Renal cortex interstitium (tissue), 11 donors: ENCODE data around the gene HMGN3. TPM values are rescaled to one million over a fixed set of nuclear protein-coding genes. Genes with fewer than 3 reads are reported as not detected.

Experiments
- DNase-seq, 11 donors: peaks; one replicate each; pipeline ENCODE4 v3.0.0-alpha.2; 2013; ENCODE audit warnings: low read depth in 9 of 11, low spot score in 4 of 11; ENCODE audit errors: extremely low read depth in 1 of 11
- polyA plus RNA-seq, 3 donors: library from polyadenylated mRNA; unstranded; fragments of 120-200 nt; gene quantifications; one replicate each; pipeline ENCODE4 v1.2.1, GENCODE V29; 2013; ENCODE audit not compliant: insufficient read length in 3 of 3

The HMGN3 gene
- polyA plus RNA-seq, 3 donors: 273 to 383 (median 319) TPM

GRCh38 chr6:79157961-79158644 lies 76.4 kb downstream of the HMGN3 start:
- no peak for DNase-seq

GRCh38 chr6:79152269-79152737 lies 82.2 kb downstream of the HMGN3 start:
- no peak for DNase-seq

Other genes with a start within 250 kb of the HMGN3 start
- 10 to 100 TPM; 51.8 to 63.1 (median 57.1) TPM for gene PHIP, start 156.4 kb downstream of the HMGN3 start, polyA plus RNA-seq